HG02642 (cell line): ENCODE results near the gene POLG.
"Not testable (repeated sequence)": the region's sequence is repeated elsewhere in the genome, so short reads cannot be mapped to it uniquely, and the experiment has no call there.

Experiments used
- ATAC-seq: cut with Tn5 transposase; IDR thresholded peaks from one replicate; pipeline ENCODE4 v1.9.1; 2021; ENCODE audit warnings: mild to moderate bottlenecking; ENCODE audit not compliant: unreplicated experiment, poor library complexity

Gene POLG

GRCh38 chr15:89301304-89302089 is 33.1 kb downstream of the POLG start:
- ATAC-seq, result no peak

- no peak for ATAC-seq
Observed at GRCh38 chr15:89299896-89300295, 34.7 kb downstream of the POLG start.

GRCh38 chr15:89293012-89293411 is 41.6 kb downstream of the POLG start:
- ATAC-seq, result no peak

GRCh38 chr15:89291934-89292438 is 42.6 kb downstream of the POLG start:
- no peak for ATAC-seq

- no peak for ATAC-seq
Observed at GRCh38 chr15:89283201-89283600, 51.4 kb downstream of the POLG start.

GRCh38 chr15:89282631-89283030 is 52.0 kb downstream of the POLG start:
- no peak for ATAC-seq

GRCh38 chr15:89278307-89278706 is 56.3 kb downstream of the POLG start:
- no peak for ATAC-seq

- not testable (repeated sequence) for ATAC-seq
Observed at GRCh38 chr15:89277281-89277680, 57.3 kb downstream of the POLG start.
